ENCODE results near the gene ZIC1. TPM values are rescaled to one million over a fixed set of nuclear protein-coding genes. Genes with fewer than 3 reads are reported as not detected.

The ZIC1 gene
- polyA plus RNA-seq, 4 donors, result 0.16 to 0.93 TPM; not detected in 2

DNA sequence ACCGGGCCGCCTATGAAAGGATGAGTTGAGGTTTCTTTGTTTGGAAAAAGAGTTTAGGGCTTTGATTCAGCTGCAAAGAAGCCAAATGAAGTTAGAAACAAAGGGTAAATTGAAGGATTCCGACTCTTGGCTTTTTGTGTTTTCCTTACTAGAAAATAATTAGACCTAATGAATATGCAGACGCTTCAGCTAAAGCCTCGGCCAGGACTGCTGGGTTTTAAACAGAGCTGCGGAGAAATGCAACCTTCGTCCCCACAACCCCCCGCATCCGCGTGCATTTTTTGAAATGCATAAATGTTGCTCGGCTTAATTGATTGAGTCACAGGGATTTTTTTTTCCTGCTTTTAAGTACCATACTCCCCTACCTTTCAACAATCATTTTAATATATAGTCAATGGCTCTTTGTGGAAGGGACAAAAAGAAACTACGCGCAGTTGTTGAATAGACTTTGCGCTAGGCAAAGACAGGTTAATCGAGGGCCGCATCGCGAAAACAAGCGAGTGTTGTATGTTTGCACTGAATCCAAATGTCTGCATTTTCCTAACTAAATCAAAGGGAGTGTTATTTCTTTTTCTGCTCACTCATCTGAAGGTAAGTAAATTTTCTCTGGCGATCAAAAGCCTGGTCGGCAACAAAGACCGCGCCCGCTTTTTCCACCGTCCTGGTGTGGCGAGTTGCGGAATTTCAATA lies 1.5 kb upstream of the ZIC1 start:
- no peak for DNase-seq (ENCODE audit: low read depth in 4 of 4, low spot score in 2 of 4)

DNA sequence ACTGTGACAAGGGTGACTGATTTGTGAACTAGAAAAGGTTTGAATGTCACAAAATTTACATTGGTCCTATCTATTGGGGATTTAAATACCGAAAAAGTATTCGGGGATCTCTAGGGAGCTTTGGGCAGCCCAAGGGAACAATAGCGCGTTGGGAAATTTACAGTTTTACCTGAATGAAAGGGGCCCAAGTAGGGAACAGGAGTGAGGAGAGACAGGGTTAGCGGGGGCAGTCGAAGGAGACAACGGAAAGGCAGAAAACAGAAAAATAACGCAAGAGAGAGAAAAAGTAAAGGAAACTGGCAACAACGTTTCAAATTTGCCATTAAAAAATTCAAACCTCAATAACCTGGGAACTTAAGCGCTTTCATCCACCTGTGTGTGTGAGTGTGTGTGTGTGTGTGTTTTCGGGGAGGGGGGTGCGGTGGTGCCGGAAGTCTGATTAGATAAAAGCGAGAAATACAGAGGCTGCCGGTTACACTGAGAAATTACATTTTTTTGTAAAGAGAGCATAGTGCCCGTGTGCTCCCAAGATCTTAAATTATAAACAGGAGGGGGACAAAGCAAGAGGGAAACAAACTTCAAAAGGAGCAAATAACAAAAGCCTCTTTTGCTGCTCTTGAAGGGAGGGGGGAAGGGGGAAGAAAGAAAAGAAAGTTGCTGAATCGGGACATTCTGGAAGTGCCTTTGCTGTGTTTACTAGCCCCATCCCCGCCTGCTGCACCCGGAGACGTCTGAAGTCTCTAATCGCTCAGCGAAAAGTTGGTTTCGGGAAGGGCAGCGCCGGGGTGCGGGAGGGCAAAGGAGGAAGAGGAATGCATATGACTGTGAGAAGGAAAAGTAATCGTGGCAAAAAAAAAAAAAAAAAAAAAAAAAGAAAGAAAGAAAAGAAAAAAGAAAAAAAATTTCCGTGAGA lies 721 bp upstream of the ZIC1 start:
- DNase-seq (ENCODE audit: low read depth in 4 of 4, low spot score in 2 of 4), result no peak

DNA sequence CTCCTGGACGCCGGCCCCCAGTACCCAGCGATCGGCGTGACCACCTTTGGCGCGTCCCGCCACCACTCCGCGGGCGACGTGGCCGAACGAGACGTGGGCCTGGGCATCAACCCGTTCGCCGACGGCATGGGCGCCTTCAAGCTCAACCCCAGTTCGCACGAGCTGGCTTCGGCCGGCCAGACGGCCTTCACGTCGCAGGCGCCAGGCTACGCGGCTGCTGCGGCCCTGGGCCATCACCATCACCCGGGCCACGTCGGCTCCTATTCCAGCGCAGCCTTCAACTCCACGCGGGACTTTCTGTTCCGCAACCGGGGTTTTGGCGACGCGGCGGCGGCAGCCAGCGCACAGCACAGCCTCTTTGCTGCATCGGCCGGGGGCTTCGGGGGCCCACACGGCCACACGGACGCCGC lies 956 bp downstream of the ZIC1 start:
- no peak for DNase-seq (ENCODE audit: low read depth in 4 of 4, low spot score in 2 of 4)

DNA sequence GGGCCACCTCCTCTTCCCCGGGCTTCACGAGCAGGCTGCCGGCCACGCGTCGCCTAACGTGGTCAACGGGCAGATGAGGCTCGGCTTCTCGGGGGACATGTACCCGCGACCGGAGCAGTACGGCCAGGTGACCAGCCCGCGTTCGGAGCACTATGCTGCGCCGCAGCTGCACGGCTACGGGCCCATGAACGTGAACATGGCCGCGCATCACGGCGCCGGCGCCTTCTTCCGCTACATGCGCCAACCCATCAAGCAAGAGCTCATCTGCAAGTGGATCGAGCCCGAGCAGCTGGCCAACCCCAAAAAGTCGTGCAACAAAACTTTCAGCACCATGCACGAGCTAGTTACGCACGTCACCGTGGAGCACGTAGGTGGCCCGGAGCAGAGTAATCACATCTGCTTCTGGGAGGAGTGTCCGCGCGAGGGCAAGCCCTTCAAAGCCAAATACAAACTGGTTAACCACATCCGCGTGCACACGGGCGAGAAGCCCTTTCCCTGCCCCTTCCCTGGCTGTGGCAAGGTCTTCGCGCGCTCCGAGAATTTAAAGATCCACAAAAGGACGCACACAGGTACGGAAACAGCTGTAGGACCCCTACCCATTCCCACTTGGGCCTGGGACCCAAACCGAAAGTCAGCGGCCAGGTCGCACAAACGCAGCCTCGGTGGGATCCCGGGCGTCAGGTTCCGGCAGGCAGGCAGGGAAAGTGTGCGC lies 1.5 kb downstream of the ZIC1 start:
- no peak for DNase-seq (ENCODE audit: low read depth in 4 of 4, low spot score in 2 of 4)

DNA sequence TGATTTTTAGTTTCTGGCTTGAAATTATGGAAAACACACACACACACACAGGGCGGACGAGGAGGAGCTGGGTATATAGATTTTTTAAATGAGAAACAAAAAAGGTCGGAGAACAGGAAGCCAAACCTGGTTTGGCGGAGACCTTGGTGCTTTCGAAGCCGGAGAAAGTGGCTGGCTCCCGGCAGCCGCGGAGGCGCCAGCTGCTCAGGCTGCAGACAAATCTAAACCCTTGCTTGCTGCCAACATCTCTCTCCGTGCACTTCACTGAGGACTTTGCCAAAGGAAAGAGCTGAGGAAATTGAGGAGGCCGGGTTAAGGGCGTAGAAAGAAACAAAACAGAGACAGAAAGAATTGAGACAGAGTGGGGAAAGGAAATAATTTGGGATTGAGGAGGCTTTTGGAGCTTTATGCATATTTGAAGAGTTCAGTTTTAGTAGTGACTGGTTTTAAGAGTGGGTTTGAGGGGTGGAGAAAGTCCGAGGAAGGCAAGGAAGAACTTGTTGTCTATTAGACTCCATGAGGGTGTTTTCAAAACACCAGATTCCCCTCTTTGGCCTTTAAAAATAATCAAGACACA lies 2.2 kb downstream of the ZIC1 start:
- DNase-seq (ENCODE audit: low read depth in 4 of 4, low spot score in 2 of 4), result no peak

DNA sequence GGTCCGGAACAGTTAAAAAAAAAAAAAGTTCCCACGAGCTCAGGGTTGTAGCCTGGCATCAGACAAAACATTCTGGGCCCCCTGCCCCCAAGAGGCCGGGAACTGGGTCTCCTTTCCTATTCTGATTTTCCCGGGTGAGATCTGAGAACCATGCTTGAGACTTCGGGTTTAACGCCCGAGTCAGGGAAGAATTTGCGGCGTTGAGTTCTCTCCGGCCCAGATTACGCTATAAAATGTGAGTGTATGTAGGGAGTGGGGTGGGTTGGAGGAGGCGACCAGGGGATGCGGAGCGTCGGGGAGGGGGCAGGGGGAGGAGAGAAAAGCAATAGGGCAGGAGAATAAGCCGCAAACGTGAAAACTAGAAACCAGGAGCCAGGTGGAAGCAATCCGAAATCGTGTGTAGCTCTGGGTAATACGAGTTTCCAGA lies 2.7 kb downstream of the ZIC1 start:
- DNase-seq (ENCODE audit: low read depth in 4 of 4, low spot score in 2 of 4), result no peak

DNA sequence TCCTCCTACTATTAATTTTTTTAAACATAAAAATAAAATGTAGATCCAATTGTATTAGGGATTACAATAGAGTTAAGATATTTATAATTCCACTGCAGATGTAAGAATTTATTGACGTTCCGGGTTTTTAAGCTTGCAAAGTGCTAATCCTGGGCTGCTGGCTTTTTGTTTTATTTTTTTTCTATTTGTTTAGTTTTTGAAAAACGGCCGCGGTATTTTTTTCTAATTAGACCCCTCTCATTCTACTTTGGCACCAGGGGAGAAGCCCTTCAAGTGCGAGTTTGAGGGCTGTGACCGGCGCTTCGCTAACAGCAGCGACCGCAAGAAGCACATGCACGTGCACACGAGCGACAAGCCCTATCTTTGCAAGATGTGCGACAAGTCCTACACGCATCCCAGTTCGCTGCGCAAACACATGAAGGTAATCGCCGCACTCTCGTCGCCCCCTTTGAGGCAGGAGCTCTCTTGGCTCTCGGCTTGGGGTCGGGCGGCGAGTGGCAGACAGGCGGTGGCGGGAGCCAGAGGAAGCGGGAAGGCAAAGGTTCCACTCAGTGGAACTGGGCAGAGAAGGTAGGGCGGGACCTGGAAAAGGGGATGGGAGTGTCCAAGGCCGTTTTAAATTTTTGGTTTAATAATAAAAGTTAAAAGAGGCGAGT lies 3.2 kb downstream of the ZIC1 start:
- DNase-seq (ENCODE audit: low read depth in 4 of 4, low spot score in 2 of 4), result no peak

DNA sequence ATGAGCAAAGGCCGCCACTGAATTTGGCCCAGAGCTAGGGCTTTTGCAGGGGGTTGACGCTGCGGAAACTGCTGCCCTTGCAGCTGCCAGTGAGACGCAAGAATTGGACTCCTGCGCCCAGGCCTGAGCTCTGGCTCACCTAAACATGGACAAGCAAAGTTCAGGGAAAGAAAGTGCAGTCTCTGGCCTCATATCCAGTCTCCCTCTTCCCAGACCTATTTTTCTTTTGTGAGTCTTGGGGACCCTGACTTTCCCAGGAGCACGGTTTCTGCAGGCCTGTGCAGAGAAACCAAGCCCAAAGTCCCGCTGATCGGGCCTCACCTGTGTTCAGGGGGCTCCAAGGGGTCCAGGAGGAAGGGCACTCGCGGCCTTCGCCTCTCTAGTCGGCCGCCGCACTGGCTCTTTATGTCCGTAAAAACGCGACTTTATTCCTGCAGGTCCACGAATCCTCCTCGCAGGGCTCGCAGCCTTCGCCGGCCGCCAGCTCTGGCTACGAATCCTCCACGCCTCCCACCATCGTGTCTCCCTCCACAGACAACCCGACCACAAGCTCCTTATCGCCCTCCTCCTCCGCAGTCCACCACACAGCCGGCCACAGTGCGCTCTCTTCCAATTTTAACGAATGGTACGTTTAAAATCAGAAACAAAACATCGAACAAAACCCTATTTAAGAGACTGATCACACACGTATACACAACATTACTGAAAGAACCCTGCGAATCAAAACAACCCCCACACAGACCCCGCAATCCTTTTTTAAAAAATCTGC lies 3.9 kb downstream of the ZIC1 start:
- no peak for DNase-seq (ENCODE audit: low read depth in 4 of 4, low spot score in 2 of 4)

DNA sequence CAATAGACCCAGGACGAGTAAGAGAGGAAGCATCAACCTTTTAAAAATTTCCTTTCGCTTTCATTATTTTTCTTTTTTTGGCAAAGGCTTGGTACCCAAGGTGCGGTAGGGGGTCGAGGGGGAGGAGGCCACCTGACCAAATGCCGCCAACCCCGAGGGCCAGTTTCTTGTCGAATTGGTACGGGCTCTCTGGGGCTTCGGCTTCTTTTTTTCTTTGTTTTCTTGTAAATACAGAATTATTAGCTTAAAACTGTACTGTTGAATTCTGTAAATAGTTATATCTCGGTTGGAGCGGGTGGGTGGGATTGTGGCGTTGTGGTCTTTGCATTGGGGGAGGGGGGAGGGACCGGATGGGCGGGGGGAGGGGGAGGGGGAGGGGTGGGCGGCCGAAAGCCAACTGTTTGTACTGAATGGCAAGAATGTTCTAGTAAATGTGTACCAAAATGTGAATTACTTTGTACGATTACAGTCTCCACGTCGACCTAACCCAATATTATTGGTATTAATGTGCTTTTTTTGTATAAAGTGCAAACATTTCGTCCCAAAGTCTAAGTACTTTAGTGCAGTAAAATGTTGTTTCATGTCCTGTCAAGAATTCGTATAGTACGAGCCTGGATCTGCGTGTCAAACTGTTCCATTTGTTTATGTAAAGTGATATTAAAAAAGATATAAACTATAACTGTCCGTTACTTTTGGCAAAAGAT lies 4.7 kb downstream of the ZIC1 start:
- DNase-seq (ENCODE audit: low read depth in 4 of 4, low spot score in 2 of 4), result no peak

DNA sequence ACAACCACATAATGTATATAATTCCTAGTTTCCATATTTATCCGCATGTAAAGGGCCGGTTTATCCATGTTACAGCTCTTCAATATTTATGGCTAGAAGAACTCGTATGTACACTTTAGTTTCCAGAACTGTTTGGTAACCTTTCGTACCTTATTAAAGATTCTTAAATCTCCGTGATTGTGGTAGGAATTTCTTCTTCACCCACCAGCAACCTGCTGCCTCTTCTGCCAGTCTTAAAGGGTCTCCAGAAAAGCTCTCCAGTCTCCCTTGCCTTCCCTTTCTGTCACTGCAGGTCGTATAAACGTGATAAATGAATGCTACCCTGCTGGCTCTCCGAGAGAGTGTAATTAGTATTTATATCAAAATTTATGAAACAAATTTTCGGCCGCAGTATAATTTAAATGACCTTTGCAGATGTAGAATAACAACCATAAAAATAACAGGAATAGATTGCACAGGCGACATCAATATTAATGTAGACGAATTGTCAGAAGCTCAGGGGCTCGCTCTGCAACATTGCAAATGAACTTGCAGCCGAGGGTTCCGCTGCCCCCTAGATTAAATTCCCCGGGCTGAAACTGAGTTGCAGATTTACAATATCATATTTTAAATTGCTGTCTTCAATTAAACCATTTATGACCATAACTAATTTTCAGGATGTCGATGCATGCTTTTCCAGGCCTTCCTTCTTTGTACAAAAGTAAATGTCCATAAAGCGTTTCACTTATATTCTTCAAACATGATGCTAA lies 5.4 kb downstream of the ZIC1 start:
- no peak for DNase-seq (ENCODE audit: low read depth in 4 of 4, low spot score in 2 of 4)

DNA sequence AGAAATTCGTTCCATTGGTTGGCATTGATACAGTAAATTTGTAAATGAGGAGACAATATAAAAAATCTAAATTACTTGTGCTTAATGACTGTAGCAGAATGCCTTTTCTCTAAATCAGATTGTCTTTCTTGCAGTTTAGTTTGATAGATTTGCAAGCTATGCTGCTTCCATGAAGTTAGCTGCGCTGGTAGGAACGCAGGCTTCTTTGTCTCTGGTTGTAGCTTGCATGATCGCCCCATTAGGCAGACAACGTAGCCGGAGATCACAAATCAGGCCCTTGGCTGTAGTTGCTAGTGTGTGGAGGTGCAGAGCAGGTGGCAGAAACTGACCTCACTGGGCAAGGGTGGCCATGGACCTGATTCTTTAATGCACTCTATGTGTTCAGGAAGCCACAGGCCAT lies 6.1 kb downstream of the ZIC1 start:
- no peak for DNase-seq (ENCODE audit: low read depth in 4 of 4, low spot score in 2 of 4)

DNA sequence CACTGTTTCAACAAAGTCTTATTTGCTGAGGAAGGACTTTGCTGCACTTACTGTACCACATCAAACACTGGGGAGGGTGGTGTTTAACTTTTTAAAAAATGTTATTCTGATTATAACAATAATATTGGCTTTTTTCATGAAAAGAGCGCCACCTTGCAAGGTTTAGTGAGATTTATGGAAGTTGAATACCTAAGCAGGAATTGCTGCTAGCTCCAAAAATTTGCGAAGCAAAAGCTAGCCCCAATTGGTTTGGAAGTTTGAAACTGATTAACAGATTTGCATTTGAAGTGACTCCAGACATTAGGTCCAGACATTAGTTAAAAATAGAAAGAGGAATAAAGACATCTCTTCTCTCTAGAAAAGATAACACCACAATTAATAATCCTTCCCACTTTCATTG lies 6.7 kb downstream of the ZIC1 start:
- no peak for DNase-seq (ENCODE audit: low read depth in 4 of 4, low spot score in 2 of 4)

DNA sequence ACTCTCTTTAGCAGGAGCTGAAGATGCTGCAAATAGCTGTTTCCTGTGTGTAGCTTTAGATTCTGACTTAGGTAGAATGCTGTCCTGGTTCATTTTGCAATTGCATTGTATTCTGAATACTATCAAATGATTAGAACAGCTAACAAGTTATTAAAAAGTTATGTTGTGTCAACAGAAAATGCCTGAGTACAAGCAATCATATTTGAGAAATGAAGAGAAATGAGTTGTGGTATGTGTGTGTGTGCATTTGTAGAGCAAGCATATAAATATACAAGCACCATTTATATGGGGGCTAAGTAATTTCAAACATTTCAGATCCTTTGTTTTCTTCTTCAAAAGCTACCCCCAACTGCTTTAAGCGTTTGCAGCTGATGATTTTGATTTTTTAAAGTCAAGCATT lies 7.8 kb downstream of the ZIC1 start:
- no peak for DNase-seq (ENCODE audit: low read depth in 4 of 4, low spot score in 2 of 4)

DNA sequence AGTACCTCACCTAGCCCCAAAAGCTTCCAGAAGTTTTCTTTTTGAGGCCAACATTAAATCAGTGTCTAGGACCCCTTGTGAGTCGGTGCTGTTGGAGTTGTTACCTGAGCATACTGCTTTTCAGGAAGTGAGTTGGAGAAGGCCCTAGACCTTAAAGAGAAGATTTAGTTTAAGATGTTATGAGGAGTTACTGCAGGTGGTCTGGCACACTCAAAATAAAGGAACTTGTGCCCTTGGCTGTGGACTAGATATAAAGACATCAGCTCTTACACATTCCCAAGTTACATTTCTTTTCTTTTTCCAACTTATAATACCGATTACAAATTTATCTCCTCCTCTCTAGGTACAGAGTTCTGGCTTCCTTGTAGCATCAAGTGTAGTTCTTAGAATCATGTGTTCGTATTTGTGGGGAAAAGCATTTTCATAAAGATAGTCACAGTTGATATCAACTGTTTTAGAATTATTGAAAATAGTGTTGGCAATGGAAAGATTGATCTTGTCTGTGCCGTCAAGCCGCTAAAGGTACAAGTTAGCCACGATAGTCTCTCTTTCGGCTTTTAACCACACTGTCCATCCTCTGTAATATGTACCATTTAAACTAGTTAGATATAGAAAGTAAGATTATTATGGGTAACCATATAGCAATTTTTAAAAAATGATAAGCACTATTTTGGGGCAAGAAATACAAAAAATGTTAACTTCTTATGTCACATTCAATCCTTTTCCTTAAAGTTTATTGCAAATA lies 8.6 kb downstream of the ZIC1 start:
- DNase-seq (ENCODE audit: low read depth in 4 of 4, low spot score in 2 of 4), result no peak

DNA sequence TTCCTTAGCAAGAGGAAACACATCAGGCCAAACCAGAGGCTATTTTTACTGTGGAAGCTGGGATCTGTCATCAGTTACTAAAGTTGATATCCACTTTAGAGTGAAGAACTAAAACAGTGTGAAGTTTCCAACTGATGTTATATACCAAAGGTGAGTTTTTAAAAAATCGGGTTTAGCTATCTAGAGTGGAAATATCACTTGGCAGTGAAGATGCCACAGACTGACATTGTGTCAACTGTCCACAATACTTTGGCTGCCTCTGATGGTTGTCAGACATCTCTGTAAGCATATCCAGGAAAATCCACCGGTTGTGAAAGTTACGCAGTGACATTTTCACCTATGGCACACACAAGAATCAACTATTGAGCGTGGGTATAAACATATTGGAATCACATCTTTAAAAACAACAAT lies 9.2 kb downstream of the ZIC1 start:
- no peak for DNase-seq (ENCODE audit: low read depth in 4 of 4, low spot score in 2 of 4)

DNA sequence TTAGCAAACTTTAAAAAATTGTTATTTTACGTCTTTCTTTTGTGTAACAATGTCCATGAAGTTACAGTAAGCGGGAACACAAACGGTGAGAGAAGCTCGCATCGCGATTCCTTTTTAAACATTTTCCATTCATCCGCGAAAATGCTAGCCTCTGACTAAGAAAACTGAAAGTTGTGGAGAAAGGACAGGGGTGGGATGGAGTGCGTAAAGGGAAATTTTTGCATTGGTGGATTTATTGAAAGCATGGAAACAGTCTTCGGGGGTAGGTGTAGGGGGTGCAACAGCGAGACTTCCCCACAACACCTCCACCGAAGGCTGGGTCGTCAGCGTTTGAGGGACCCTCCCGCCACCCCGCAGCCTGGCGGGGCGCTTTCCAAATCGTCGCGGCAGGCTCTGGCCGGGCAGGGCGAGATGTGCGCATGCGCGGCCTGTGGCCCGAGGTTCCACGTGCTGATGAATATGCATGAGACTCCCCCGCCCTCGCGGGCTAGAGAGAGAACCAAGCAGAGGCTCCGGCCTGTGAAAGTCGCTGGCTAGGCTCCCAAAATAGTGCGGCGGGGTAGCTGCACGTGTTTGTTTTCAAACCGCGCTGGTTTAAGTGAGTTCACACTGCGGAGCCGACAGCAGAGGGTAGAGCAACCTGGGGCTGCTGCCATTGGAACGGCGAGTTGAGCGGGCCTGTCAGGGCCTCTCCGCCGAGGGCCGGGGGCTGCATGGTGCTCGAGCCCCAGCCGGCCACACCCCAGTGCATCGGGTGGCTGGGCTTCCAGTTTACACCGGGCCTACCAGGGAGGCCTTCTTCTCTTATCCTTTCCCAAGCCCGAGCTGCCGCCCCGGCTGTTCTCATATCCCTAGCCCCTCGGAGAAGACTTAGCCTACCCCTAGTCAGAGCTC lies 9.9 kb downstream of the ZIC1 start:
- no peak for DNase-seq (ENCODE audit: low read depth in 4 of 4, low spot score in 2 of 4)

DNA sequence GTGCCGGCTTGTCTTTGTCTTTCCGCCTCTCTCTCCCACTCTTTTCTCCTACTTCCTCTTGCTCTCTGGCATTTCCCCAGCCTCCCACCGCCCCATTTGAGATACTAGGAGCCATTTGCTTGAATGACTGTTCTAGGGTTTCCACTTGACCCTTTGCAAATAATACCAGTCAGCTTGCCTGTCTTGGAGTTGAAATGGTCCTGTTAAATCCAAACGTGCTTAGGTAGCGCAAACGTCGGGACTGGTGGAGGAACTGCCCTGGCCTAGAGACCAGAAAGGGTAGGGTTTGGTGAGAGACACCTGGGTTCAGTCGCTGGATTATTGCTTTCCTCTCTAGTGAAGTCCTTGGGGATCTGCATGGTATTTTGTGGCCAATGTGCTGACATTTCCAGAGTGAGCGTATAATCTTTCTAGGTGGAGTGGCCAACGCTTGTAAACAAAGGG lies 10.6 kb downstream of the ZIC1 start:
- DNase-seq (ENCODE audit: low read depth in 4 of 4, low spot score in 2 of 4), result no peak
